ENCODE measurements around the gene ARPC2.

- TF ChIP-seq CTCF (optimal IDR thresholded peaks at IDR 0.05 in 1 of 3, IDR thresholded peaks at IDR 0.05 in 1 of 3, conservative IDR thresholded peaks at IDR 0.05 in 1 of 3; ENCODE audit: extremely low read depth in 1 of 3, insufficient read depth in 2 of 3, low read length in 3 of 3) (no peak), EZH2 (IDR thresholded peaks at IDR 0.05; ENCODE audit: low read length) (no peak)
Measured at GRCh38 chr2:218271865-218272530, 55.0 kb downstream of the ARPC2 start.

Measured in keratinocyte (primary cell).